Measurements from ENCODE around the gene TLE3.

Gene TLE3

GRCh38 chr15:70061696-70062270 is 35.9 kb downstream of the TLE3 start:
- no peak for DNase-seq (ENCODE audit: low read depth)

- no peak for DNase-seq (ENCODE audit: low read depth)
These were observed 36.8 kb downstream of the TLE3 start for GRCh38 chr15:70060993-70061305.

GRCh38 chr15:70060214-70060992 is 37.3 kb downstream of the TLE3 start:
- no peak for DNase-seq (ENCODE audit: low read depth)

- DNase-seq (ENCODE audit: low read depth), result no peak
These were observed 38.1 kb downstream of the TLE3 start for GRCh38 chr15:70059476-70060213.

GRCh38 chr15:70058642-70059360 is 38.9 kb downstream of the TLE3 start:
- no peak for DNase-seq (ENCODE audit: low read depth)

GRCh38 chr15:70057931-70058641 is 39.6 kb downstream of the TLE3 start:
- DNase-seq (ENCODE audit: low read depth), result no peak

GRCh38 chr15:70056091-70056680 is 41.5 kb downstream of the TLE3 start:
- no peak for DNase-seq (ENCODE audit: low read depth)

GRCh38 chr15:70055601-70056051 is 42.1 kb downstream of the TLE3 start:
- DNase-seq (ENCODE audit: low read depth), result no peak

GRCh38 chr15:70054884-70055387 is 42.8 kb downstream of the TLE3 start:
- DNase-seq (ENCODE audit: low read depth), result no peak

- DNase-seq (ENCODE audit: low read depth), result no peak
These were observed 43.4 kb downstream of the TLE3 start for GRCh38 chr15:70054366-70054765.

GRCh38 chr15:70053716-70054229 is 43.9 kb downstream of the TLE3 start:
- no peak for DNase-seq (ENCODE audit: low read depth)

- no peak for DNase-seq (ENCODE audit: low read depth)
These were observed 44.6 kb downstream of the TLE3 start for GRCh38 chr15:70053001-70053715.

- no peak for DNase-seq (ENCODE audit: low read depth)
These were observed 45.6 kb downstream of the TLE3 start for GRCh38 chr15:70051948-70052633.

GRCh38 chr15:70050970-70051369 is 46.7 kb downstream of the TLE3 start:
- DNase-seq (ENCODE audit: low read depth), result no peak

GRCh38 chr15:70050441-70050840 is 47.3 kb downstream of the TLE3 start:
- DNase-seq (ENCODE audit: low read depth), result no peak

GRCh38 chr15:70049701-70050301 is 47.9 kb downstream of the TLE3 start:
- DNase-seq (ENCODE audit: low read depth), result no peak

- no peak for DNase-seq (ENCODE audit: low read depth)
These were observed 48.9 kb downstream of the TLE3 start for GRCh38 chr15:70048578-70049514.

- no peak for DNase-seq (ENCODE audit: low read depth)
These were observed 49.5 kb downstream of the TLE3 start for GRCh38 chr15:70048198-70048565.
